GM23338 (cell line): ENCODE data around the gene CELA1. TPM values are rescaled to one million over a fixed set of nuclear protein-coding genes. Genes with fewer than 3 reads are reported as not detected.

Source experiments
- ATAC-seq: fragments of 200-7000 bp; cut with Tn5 transposase; 3 replicates; pipeline ENCODE4 v1.9.1; 2020
- DNase-seq: peaks from one replicate; pipeline ENCODE4 v3.0.0-alpha.2; 2015; ENCODE audit warnings: low spot score
- H2AFZ ChIP-seq: fragments of 200-600 bp; sonication (generic); 2 replicates; pipeline ENCODE4 v1.8.0; 2016; ENCODE audit warnings: antibody characterized with exemption, mild to moderate bottlenecking, moderate library complexity
- H3F3A ChIP-seq: fragments of 200-600 bp; sonication (generic); replicated peaks from 2 replicates; pipeline ENCODE4 v1.8.0; 2017; ENCODE audit warnings: antibody characterized with exemption, mixed run types, low read depth
- H3K27ac ChIP-seq: fragments of 200-600 bp; sonication (generic); 2 replicates; pipeline ENCODE4 v1.6.1; 2016; ENCODE audit warnings: low read depth
- H3K27me3 ChIP-seq: fragments of 200-600 bp; sonication (generic); 2 replicates; pipeline ENCODE4 v1.8.0; 2016; ENCODE audit warnings: mild to moderate bottlenecking, mixed run types, moderate library complexity; ENCODE audit not compliant: insufficient read depth
- H3K36me3 ChIP-seq: fragments of 200-600 bp; sonication (generic); 2 replicates; pipeline ENCODE4 v1.8.0; 2016; ENCODE audit warnings: mild to moderate bottlenecking; ENCODE audit not compliant: insufficient read depth
- H3K4me1 ChIP-seq: fragments of 200-600 bp; sonication (generic); 2 replicates; pipeline ENCODE4 v1.8.0; 2016; ENCODE audit warnings: mild to moderate bottlenecking, moderate library complexity; ENCODE audit not compliant: insufficient read depth
- H3K4me2 ChIP-seq: fragments of 200-600 bp; sonication (generic); 2 replicates; pipeline ENCODE4 v1.7.1; 2017; ENCODE audit warnings: mixed run types
- H3K4me3 ChIP-seq: fragments of 200-600 bp; sonication (generic); 2 replicates; pipeline ENCODE4 v1.6.1; 2016; ENCODE audit warnings: mixed run types
- H3K79me2 ChIP-seq: fragments of 200-600 bp; sonication (generic); replicated peaks from 2 replicates; pipeline ENCODE4 v1.8.0; 2017; ENCODE audit warnings: mild to moderate bottlenecking; ENCODE audit not compliant: insufficient read depth
- H3K9me2 ChIP-seq: fragments of 200-600 bp; sonication (generic); 2 replicates; pipeline ENCODE4 v1.8.0; 2017; ENCODE audit not compliant: insufficient read depth
- H4K20me1 ChIP-seq: fragments of 200-600 bp; sonication (generic); replicated peaks from 2 replicates; pipeline ENCODE4 v1.8.0; 2017; ENCODE audit warnings: mild to moderate bottlenecking; ENCODE audit not compliant: insufficient read depth
- H3K27ac Mint-ChIP-seq: 2 replicates; pipeline ENCODE4 v1.8.0; 2020; ENCODE audit warnings: inconsistent platforms, mild to moderate bottlenecking, moderate library complexity, mixed read lengths
- H3K27me3 Mint-ChIP-seq: 3 replicates; pipeline ENCODE4 v1.8.0; 2022; ENCODE audit warnings: low read depth, mild to moderate bottlenecking, moderate library complexity, mixed read lengths, inconsistent platforms; ENCODE audit not compliant: insufficient read depth, poor library complexity
- H3K36me3 Mint-ChIP-seq: 3 replicates; pipeline ENCODE4 v1.8.0; 2021; ENCODE audit warnings: low read depth, mild to moderate bottlenecking, inconsistent platforms, moderate library complexity, mixed read lengths
- H3K4me1 Mint-ChIP-seq: 3 replicates; pipeline ENCODE4 v1.8.0; 2020; ENCODE audit warnings: mild to moderate bottlenecking, inconsistent platforms, mixed read lengths
- H3K4me3 Mint-ChIP-seq: 3 replicates; pipeline ENCODE4 v1.8.0; 2021; ENCODE audit warnings: moderate library complexity, mild to moderate bottlenecking, inconsistent platforms, mixed read lengths
- H3K9me3 Mint-ChIP-seq: 3 replicates; pipeline ENCODE4 v1.8.0; 2020; ENCODE audit warnings: moderate library complexity, mild to moderate bottlenecking, inconsistent platforms, mixed read lengths
- polyA plus RNA-seq: library from polyadenylated mRNA; unstranded; fragments of >200 nt; fragmentation: Nextera tagmentation; extraction: Ambion mirVana; gene quantifications from 2 replicates; pipeline ENCODE4 v1.2.1, GENCODE V29; 2016
- total RNA-seq: library from RNA; depleted of rRNA; stranded (reverse); fragments of >200 nt; shearing (Covaris generic); gene quantifications from 2 replicates; pipeline ENCODE4 v1.2.3, GENCODE V29; 2014
- TF ChIP-seq, protein P1 (sequence below): fragments of 250-450 bp; sonication (Bioruptor Pico); IDR thresholded peaks from 2 replicates; pipeline ENCODE4 v1.5.0; 2020; ENCODE audit warnings: mild to moderate bottlenecking, moderate library complexity
- TF ChIP-seq, protein P2 (sequence below), 2 experiments: fragments of 200-600 bp in 1 of 2; sonication (generic) in 1 of 2; conservative IDR thresholded peaks; 2 replicates each; pipeline versions ENCODE4 v1.5.1 to v1.6.1; 2016 to 2017; ENCODE audit warnings: antibody characterized with exemption in 2 of 2, low read depth in 2 of 2, mild to moderate bottlenecking in 2 of 2, moderate library complexity in 1 of 2

Gene CELA1
- total and polyA plus RNA-seq, 2 experiments from 2014 or later, result not detected

DNA sequence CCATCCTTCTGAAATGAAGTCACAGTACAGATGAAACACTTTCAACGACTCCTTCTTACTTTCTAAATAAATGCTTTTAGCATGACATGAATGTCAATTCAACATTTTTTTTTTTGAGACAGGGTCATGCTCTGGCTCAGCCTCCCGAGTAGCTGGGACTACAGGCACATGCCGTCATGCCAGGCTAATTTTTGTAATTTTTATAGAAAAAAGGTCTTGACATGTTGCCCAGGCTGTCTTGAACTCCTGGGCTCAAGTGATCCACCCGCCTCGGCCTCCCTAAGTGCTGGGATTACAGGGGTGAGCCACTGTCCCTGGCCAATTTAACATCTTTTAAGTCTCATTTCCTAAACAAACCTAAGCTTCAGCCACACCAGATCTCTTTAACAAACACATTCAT, 28.4 kb upstream of the CELA1 start (continued):
- TF ChIP-seq, protein P1, sequence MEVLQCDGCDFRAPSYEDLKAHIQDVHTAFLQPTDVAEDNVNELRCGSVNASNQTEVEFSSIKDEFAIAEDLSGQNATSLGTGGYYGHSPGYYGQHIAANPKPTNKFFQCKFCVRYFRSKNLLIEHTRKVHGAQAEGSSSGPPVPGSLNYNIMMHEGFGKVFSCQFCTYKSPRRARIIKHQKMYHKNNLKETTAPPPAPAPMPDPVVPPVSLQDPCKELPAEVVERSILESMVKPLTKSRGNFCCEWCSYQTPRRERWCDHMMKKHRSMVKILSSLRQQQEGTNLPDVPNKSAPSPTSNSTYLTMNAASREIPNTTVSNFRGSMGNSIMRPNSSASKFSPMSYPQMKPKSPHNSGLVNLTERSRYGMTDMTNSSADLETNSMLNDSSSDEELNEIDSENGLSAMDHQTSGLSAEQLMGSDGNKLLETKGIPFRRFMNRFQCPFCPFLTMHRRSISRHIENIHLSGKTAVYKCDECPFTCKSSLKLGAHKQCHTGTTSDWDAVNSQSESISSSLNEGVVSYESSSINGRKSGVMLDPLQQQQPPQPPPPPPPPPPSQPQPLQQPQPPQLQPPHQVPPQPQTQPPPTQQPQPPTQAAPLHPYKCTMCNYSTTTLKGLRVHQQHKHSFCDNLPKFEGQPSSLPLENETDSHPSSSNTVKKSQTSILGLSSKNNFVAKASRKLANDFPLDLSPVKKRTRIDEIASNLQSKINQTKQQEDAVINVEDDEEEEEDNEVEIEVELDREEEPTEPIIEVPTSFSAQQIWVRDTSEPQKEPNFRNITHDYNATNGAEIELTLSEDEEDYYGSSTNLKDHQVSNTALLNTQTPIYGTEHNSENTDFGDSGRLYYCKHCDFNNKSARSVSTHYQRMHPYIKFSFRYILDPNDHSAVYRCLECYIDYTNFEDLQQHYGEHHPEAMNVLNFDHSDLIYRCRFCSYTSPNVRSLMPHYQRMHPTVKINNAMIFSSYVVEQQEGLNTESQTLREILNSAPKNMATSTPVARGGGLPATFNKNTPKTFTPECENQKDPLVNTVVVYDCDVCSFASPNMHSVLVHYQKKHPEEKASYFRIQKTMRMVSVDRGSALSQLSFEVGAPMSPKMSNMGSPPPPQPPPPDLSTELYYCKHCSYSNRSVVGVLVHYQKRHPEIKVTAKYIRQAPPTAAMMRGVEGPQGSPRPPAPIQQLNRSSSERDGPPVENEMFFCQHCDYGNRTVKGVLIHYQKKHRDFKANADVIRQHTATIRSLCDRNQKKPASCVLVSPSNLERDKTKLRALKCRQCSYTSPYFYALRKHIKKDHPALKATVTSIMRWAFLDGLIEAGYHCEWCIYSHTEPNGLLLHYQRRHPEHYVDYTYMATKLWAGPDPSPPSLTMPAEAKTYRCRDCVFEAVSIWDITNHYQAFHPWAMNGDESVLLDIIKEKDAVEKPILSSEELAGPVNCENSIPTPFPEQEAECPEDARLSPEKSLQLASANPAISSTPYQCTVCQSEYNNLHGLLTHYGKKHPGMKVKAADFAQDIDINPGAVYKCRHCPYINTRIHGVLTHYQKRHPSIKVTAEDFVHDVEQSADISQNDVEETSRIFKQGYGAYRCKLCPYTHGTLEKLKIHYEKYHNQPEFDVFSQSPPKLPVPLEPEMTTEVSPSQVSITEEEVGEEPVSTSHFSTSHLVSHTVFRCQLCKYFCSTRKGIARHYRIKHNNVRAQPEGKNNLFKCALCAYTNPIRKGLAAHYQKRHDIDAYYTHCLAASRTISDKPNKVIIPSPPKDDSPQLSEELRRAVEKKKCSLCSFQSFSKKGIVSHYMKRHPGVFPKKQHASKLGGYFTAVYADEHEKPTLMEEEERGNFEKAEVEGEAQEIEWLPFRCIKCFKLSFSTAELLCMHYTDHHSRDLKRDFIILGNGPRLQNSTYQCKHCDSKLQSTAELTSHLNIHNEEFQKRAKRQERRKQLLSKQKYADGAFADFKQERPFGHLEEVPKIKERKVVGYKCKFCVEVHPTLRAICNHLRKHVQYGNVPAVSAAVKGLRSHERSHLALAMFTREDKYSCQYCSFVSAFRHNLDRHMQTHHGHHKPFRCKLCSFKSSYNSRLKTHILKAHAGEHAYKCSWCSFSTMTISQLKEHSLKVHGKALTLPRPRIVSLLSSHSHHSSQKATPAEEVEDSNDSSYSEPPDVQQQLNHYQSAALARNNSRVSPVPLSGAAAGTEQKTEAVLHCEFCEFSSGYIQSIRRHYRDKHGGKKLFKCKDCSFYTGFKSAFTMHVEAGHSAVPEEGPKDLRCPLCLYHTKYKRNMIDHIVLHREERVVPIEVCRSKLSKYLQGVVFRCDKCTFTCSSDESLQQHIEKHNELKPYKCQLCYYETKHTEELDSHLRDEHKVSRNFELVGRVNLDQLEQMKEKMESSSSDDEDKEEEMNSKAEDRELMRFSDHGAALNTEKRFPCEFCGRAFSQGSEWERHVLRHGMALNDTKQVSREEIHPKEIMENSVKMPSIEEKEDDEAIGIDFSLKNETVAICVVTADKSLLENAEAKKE (CRISPR knock-in tag), result no peak

DNA sequence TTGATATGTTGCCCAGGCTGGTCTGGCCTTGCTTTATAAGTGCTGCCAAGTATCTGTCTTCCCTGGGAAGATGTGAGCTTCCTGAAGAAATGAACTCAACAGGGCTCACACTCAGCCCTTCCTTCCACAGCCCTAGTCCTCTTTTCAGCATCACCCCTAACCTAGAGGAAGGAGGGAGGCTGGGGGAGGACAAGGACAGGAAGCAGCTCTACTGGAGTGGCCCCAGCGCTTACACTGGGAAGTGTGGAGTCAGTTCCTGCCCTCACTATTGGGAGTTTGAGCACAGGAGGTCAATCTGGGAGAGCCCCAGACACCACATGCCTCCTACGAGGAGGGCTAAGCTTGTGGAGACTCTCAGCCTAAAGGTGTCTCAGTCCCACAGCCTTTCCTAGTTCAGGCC, 27.9 kb upstream of the CELA1 start:
- H3K36me3 Mint-ChIP-seq, result peaks cover 29% of the 10 kb centered on the region
- Histone ChIP-seq H3K27me3 (no peaks in the 10 kb centered on the region), H3K36me3 (peaks cover 4% of the 10 kb centered on the region; the same call in 1 of the 2 replicates), H3K4me1 (peaks cover 12% of the 10 kb centered on the region; the same call in 1 of the 2 replicates), H3F3A (no peaks in the 10 kb centered on the region), H3K27ac (no peak overlapping the region), H2AFZ (no peak overlapping the region), H3K9me2 (no peaks in the 10 kb centered on the region), H3K4me3 (no peak overlapping the region), H4K20me1 (no peaks in the 10 kb centered on the region; the same call in 1 of the 2 replicates), H3K79me2 (no peaks in the 10 kb centered on the region), H3K4me2 (no peak overlapping the region)
- TF ChIP-seq, protein P2, sequence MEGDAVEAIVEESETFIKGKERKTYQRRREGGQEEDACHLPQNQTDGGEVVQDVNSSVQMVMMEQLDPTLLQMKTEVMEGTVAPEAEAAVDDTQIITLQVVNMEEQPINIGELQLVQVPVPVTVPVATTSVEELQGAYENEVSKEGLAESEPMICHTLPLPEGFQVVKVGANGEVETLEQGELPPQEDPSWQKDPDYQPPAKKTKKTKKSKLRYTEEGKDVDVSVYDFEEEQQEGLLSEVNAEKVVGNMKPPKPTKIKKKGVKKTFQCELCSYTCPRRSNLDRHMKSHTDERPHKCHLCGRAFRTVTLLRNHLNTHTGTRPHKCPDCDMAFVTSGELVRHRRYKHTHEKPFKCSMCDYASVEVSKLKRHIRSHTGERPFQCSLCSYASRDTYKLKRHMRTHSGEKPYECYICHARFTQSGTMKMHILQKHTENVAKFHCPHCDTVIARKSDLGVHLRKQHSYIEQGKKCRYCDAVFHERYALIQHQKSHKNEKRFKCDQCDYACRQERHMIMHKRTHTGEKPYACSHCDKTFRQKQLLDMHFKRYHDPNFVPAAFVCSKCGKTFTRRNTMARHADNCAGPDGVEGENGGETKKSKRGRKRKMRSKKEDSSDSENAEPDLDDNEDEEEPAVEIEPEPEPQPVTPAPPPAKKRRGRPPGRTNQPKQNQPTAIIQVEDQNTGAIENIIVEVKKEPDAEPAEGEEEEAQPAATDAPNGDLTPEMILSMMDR (conservative IDR thresholded peaks at IDR 0.05; ENCODE audit: low read depth in 2 of 2), result no peak
- DNase-seq, result no peak
- no peaks in the 10 kb centered on the region for H3K9me3 Mint-ChIP-seq
- H3K4me1 Mint-ChIP-seq, result peaks cover 17% of the 10 kb centered on the region
- no peak overlapping the region for H3K27ac Mint-ChIP-seq
- no peak overlapping the region for H3K4me3 Mint-ChIP-seq
- H3K27me3 Mint-ChIP-seq, result no peaks in the 10 kb centered on the region
- ATAC-seq, result no peak
